A549 (cell line): ENCODE results near the gene TMOD1.

Source experiments
- BHLHE40 ChIP-seq: IDR thresholded peaks from 2 replicates; pipeline ENCODE4 v1.6.1; 2012; ENCODE audit warnings: low read depth, low read length, inconsistent platforms
- EP300 ChIP-seq, 2 experiments: fragments of >200 bp; sonication (Bioruptor Twin); formaldehyde crosslinking; IDR thresholded peaks; 2 replicates in 1 of 2; 3 replicates in 1 of 2; pipeline ENCODE4 v1.6.1; 2016 to 2017
- TF ChIP-seq, protein P1 (sequence below): fragments of >200 bp; sonication (Bioruptor Twin); formaldehyde crosslinking; IDR thresholded peaks from 3 replicates; pipeline ENCODE4 v1.5.1; 2016
- TF ChIP-seq, protein P2 (sequence below): IDR thresholded peaks from 2 replicates; pipeline ENCODE4 v1.6.1; 2012

DNA sequence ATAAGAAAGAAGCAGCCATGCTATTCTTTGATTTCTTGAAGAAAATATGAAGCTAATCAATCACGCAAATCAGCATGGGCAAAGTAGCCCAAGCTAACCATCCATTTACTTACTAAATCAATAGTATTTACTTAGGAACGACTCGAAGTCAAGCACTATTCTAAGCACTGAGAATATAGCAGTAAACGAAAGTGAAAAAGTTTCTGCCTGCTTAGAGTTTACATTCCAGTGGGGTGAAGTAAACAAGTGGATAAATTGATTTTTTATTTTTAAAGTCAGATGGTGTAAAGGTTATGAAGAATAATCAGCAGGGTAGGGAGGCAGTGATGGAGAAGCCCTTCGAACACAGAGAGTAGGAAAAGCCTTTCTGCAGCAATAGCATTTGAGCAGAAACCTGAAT lies 126.2 kb downstream of the TMOD1 start:
- TF ChIP-seq, protein P1, sequence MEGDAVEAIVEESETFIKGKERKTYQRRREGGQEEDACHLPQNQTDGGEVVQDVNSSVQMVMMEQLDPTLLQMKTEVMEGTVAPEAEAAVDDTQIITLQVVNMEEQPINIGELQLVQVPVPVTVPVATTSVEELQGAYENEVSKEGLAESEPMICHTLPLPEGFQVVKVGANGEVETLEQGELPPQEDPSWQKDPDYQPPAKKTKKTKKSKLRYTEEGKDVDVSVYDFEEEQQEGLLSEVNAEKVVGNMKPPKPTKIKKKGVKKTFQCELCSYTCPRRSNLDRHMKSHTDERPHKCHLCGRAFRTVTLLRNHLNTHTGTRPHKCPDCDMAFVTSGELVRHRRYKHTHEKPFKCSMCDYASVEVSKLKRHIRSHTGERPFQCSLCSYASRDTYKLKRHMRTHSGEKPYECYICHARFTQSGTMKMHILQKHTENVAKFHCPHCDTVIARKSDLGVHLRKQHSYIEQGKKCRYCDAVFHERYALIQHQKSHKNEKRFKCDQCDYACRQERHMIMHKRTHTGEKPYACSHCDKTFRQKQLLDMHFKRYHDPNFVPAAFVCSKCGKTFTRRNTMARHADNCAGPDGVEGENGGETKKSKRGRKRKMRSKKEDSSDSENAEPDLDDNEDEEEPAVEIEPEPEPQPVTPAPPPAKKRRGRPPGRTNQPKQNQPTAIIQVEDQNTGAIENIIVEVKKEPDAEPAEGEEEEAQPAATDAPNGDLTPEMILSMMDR: no peak
- TF ChIP-seq BHLHE40: no peak
- TF ChIP-seq EP300 (IDR thresholded peaks at IDR 0.05): no peak
- TF ChIP-seq, protein P2, sequence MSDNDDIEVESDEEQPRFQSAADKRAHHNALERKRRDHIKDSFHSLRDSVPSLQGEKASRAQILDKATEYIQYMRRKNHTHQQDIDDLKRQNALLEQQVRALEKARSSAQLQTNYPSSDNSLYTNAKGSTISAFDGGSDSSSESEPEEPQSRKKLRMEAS: no peak
